Renal cortex interstitium (tissue), 11 donors: Measurements from ENCODE around the gene TEX52. TPM values are rescaled to one million over a fixed set of nuclear protein-coding genes. Genes with fewer than 3 reads are reported as not detected.

Source experiments
- DNase-seq, 11 donors: peaks; one replicate each; pipeline ENCODE4 v3.0.0-alpha.2; 2013; ENCODE audit warnings: low read depth in 9 of 11, low spot score in 4 of 11; ENCODE audit errors: extremely low read depth in 1 of 11
- polyA plus RNA-seq, 3 donors: library from polyadenylated mRNA; unstranded; fragments of 120-200 nt; gene quantifications; one replicate each; pipeline ENCODE4 v1.2.1, GENCODE V29; 2013; ENCODE audit not compliant: insufficient read length in 3 of 3

The TEX52 gene
- polyA plus RNA-seq, 3 donors: 0.70 to 2.6 (median 0.89) TPM

GRCh38 chr12:2812290-2813213 is 44.3 kb downstream of the TEX52 start, which contains the start of gene ITFG2:
TSS of gene ITFG2 (plus strand) at chr12:2812668. CDS start at chr12:2812761, 93 bp downstream.
- peak; percentile 93 to 99 (median 98) for DNase-seq

GRCh38 chr12:2811801-2812200 is 45.0 kb downstream of the TEX52 start:
- no peak for DNase-seq

GRCh38 chr12:2806700-2807099 is 50.1 kb downstream of the TEX52 start:
- no peak for DNase-seq

- DNase-seq: no peak
These were observed 51.7 kb downstream of the TEX52 start for GRCh38 chr12:2805143-2805520.

GRCh38 chr12:2804393-2805142 is 52.3 kb downstream of the TEX52 start:
- DNase-seq: no peak

GRCh38 chr12:2803635-2804392 is 53.0 kb downstream of the TEX52 start:
- DNase-seq: no peak

GRCh38 chr12:2801044-2801783 is 55.6 kb downstream of the TEX52 start:
- DNase-seq: no peak

- DNase-seq: no peak
These were observed 56.7 kb downstream of the TEX52 start for GRCh38 chr12:2800046-2800570.

Other genes starting within 250 kb of the TEX52 start
- gene FKBP4, start 62.1 kb downstream of the TEX52 start, polyA plus RNA-seq: 100 to 1,000 TPM; 118 to 137 (median 130) TPM
- gene ITFG2, start 44.4 kb downstream of the TEX52 start, polyA plus RNA-seq: 10 to 100 TPM; 62.0 to 85.5 (median 67.0) TPM
- 10 to 100 TPM; 29.5 to 31.1 (median 30.5) TPM for gene NRIP2, start 22.0 kb downstream of the TEX52 start, polyA plus RNA-seq
- 10 to 100 TPM; 26.6 to 37.2 (median 35.1) TPM for gene FOXM1, start 20.1 kb upstream of the TEX52 start, polyA plus RNA-seq
- 10 to 100 TPM; 41.7 to 45.0 (median 44.3) TPM for gene RHNO1, start 20.2 kb upstream of the TEX52 start, polyA plus RNA-seq
- 10 to 100 TPM; 32.5 to 35.4 (median 32.7) TPM for gene TULP3, start 33.9 kb upstream of the TEX52 start, polyA plus RNA-seq
- 10 to 100 TPM; 18.5 to 24.6 (median 19.3) TPM for gene TEAD4, start 102.4 kb upstream of the TEX52 start, polyA plus RNA-seq
- gene TSPAN9, start 220.3 kb upstream of the TEX52 start, polyA plus RNA-seq: 10 to 100 TPM; 78.2 to 90.6 (median 83.2) TPM